PC-9 (cell line): ENCODE data around the gene RPS13. TPM values are rescaled to one million over a fixed set of nuclear protein-coding genes. Genes with fewer than 3 reads are reported as not detected.

ENCODE experiments used
- BruUV-seq: library from RNA; stranded (reverse); fragments of 400-500 nt; replicated peaks from 2 replicates; lab custom pipeline; 2021; lab: Mats Ljungman, UMichigan
- CTCF ChIA-PET: fragments of 300-600 bp; sonication (Branson Sonifier 250); formaldehyde crosslinking; loops from one replicate; lab custom pipeline; 2022; ENCODE audit warnings: antibody characterized with exemption; lab: Charles Lee
- POLR2A ChIA-PET: fragments of 300-600 bp; sonication (Branson Sonifier 250); formaldehyde crosslinking; loops from one replicate; lab custom pipeline; 2022; ENCODE audit warnings: antibody characterized with exemption; ENCODE audit not compliant: unreplicated experiment; lab: Charles Lee
- DNase-seq, 2 experiments: peaks; one replicate each; pipeline versions ENCODE4 v3.0.0 to v3.0.0-alpha.2; 2015 to 2022; ENCODE audit warnings: mixed read lengths in 1 of 2
- H2AFZ ChIP-seq: fragments of 200-600 bp; sonication (generic); 2 replicates; pipeline ENCODE4 v1.8.1; 2017; ENCODE audit warnings: antibody characterized with exemption
- H3F3A ChIP-seq: fragments of 200-600 bp; sonication (generic); 2 replicates; pipeline ENCODE4 v1.8.1; 2017; ENCODE audit warnings: antibody characterized with exemption, mild to moderate bottlenecking, low read depth; ENCODE audit not compliant: insufficient read depth
- H3K27ac ChIP-seq: fragments of 200-600 bp; sonication (generic); 2 replicates; pipeline ENCODE4 v1.6.1; 2016; ENCODE audit warnings: mixed run types
- H3K27me3 ChIP-seq: fragments of 200-600 bp; sonication (generic); 2 replicates; pipeline ENCODE4 v1.6.1; 2016; ENCODE audit warnings: low read depth, mixed run types; ENCODE audit not compliant: insufficient read depth
- H3K36me3 ChIP-seq: fragments of 200-600 bp; sonication (generic); 2 replicates; pipeline ENCODE4 v1.6.1; 2016; ENCODE audit warnings: low read depth, mixed run types
- H3K4me1 ChIP-seq: fragments of 200-600 bp; sonication (generic); replicated peaks from 2 replicates; pipeline ENCODE4 v1.6.1; 2016; ENCODE audit warnings: mixed run types; ENCODE audit not compliant: insufficient read depth
- H3K4me2 ChIP-seq: fragments of 200-600 bp; sonication (generic); 2 replicates; pipeline ENCODE4 v1.6.1; 2017; ENCODE audit warnings: mixed run types
- H3K4me3 ChIP-seq: fragments of 200-600 bp; sonication (generic); 2 replicates; pipeline ENCODE4 v1.6.1; 2016; ENCODE audit warnings: mixed run types
- H3K79me2 ChIP-seq: fragments of 200-600 bp; sonication (generic); 2 replicates; pipeline ENCODE4 v1.6.1; 2017; ENCODE audit warnings: low read depth, mixed run types
- H3K9me2 ChIP-seq: fragments of 200-600 bp; sonication (generic); 2 replicates; pipeline ENCODE4 v1.8.1; 2017; ENCODE audit warnings: mild to moderate bottlenecking; ENCODE audit not compliant: insufficient read depth
- H3K9me3 ChIP-seq: fragments of 200-600 bp; sonication (generic); 2 replicates; pipeline ENCODE4 v1.8.1; 2016; ENCODE audit warnings: low read depth; ENCODE audit not compliant: insufficient read depth
- H4K20me1 ChIP-seq: fragments of 200-600 bp; sonication (generic); 2 replicates; pipeline ENCODE4 v1.8.1; 2017; ENCODE audit not compliant: insufficient read depth
- CTCF ChIP-seq: fragments of 200-600 bp; sonication (generic); conservative IDR thresholded peaks from 2 replicates; pipeline ENCODE4 v1.6.1; 2017; ENCODE audit warnings: mixed run types, antibody characterized with exemption, mild to moderate bottlenecking, moderate library complexity
- EZH2 ChIP-seq: fragments of 200-600 bp; sonication (generic); IDR thresholded peaks from 2 replicates; pipeline ENCODE4 v1.8.0; 2017; ENCODE audit warnings: antibody characterized with exemption, low read depth
- intact Hi-C: fragments of 100-400 bp; cut with micrococcal nuclease; formaldehyde crosslinking; loops from one replicate; pipeline ENCODE4 v1.10.0; 2022; ENCODE audit not compliant: unreplicated experiment
- total RNA-seq: library from RNA; stranded (reverse); gene quantifications from 2 replicates; pipeline ENCODE4 v1.2.3, GENCODE V29; 2021

Gene RPS13
- total RNA-seq, 1 experiment from 2014 or later: 839 TPM

- Histone ChIP-seq H3K36me3 (peaks cover 35% of the 10 kb centered on the region), H3K9me3 (no peaks in the 10 kb centered on the region), H3K79me2 (peaks cover 42% of the 10 kb centered on the region), H3K27me3 (no peaks in the 10 kb centered on the region), H3K4me3 (peak overlapping the region; percentile 99), H2AFZ (peak overlapping the region; percentile 74), H3K4me1 (peaks cover 14% of the 10 kb centered on the region), H3K4me2 (peak overlapping the region; percentile 100), H3K9me2 (no peaks in the 10 kb centered on the region), H3F3A (peaks cover 48% of the 10 kb centered on the region), H4K20me1 (peaks cover 15% of the 10 kb centered on the region), H3K27ac (peak overlapping the region; percentile 83)
- POLR2A ChIA-PET: interaction anchor here (0.6 to 1.1 kb wide), 6 partner anchors 10 to 269 kb away, joined by 4 to 32 read pairs (median 8); no protein-coding TSS in a partner anchor
- BruUV-seq: TSS peak; percentile 49
- intact Hi-C loops: no loop called here
- CTCF ChIA-PET: no interaction called here
- TF ChIP-seq EZH2 (no peak), CTCF (no peak; the same call in 1 of the 2 replicates)
- DNase-seq: no peak
Observed at GRCh38 chr11:17077240-17077519, 287 bp downstream of the RPS13 start.

- no TSS peak for BruUV-seq
- Histone ChIP-seq H3K79me2 (peaks cover 42% of the 10 kb centered on the region), H3F3A (peaks cover 53% of the 10 kb centered on the region), H2AFZ (peak overlapping the region; percentile 74), H3K27me3 (no peaks in the 10 kb centered on the region), H3K9me2 (no peaks in the 10 kb centered on the region), H3K4me3 (peak overlapping the region; percentile 99), H3K27ac (peak overlapping the region; percentile 83), H3K4me2 (peak overlapping the region; percentile 100), H4K20me1 (peaks cover 15% of the 10 kb centered on the region), H3K9me3 (no peaks in the 10 kb centered on the region), H3K4me1 (peaks cover 14% of the 10 kb centered on the region), H3K36me3 (peaks cover 35% of the 10 kb centered on the region)
- ChIA-PET CTCF (no interaction called here), POLR2A (interaction anchor here (0.5 to 1.1 kb wide), 2 partner anchors 132 to 217 kb away, joined by 10 to 32 read pairs; no protein-coding TSS in a partner anchor)
- no peak for TF ChIP-seq EZH2
- no peak for TF ChIP-seq CTCF
- DNase-seq: no peak
- intact Hi-C loops: no loop called here
Observed at GRCh38 chr11:17076517-17077239, 789 bp downstream of the RPS13 start.

- H3K36me3 ChIP-seq: peaks cover 35% of the 10 kb centered on the region
- CTCF ChIA-PET: no interaction called here
Observed at GRCh38 chr11:17075506-17075905, 2.0 kb downstream of the RPS13 start.

More at GRCh38 chr11:17075506-17075905, 2.0 kb downstream of the RPS13 start:
- POLR2A ChIA-PET: interaction anchor here (0.5 kb wide), 1 partner anchor 60 kb away, joined by 5 read pairs; no protein-coding TSS in a partner anchor
- no TSS peak for BruUV-seq
- DNase-seq: no peak
- Histone ChIP-seq H3K9me2 (no peaks in the 10 kb centered on the region), H3K4me3 (peak overlapping the region; percentile 99), H3K27me3 (no peaks in the 10 kb centered on the region), H3K27ac (peak overlapping the region; percentile 83), H4K20me1 (peaks cover 15% of the 10 kb centered on the region), H3F3A (peaks cover 65% of the 10 kb centered on the region), H3K4me1 (peaks cover 14% of the 10 kb centered on the region), H3K9me3 (no peaks in the 10 kb centered on the region), H3K4me2 (peak overlapping the region; percentile 100), H3K79me2 (peaks cover 42% of the 10 kb centered on the region), H2AFZ (no peak overlapping the region)
- TF ChIP-seq EZH2 (no peak), CTCF (no peak)
- intact Hi-C loops: no loop called here
